SK-N-MC (cell line): ENCODE results near the gene KCNJ18.
"Not testable (repeated sequence)": the region's sequence is repeated elsewhere in the genome, so short reads cannot be mapped to it uniquely, and the experiment has no call there.

Source experiments
- EZH2 ChIP-seq: fragments of 200-600 bp; sonication (generic); IDR thresholded peaks from one replicate; pipeline ENCODE4 v1.6.1; 2017; ENCODE audit warnings: antibody characterized with exemption
- FOXP2 ChIP-seq: optimal IDR thresholded peaks from 2 replicates; pipeline ENCODE3; 2011; ENCODE audit warnings: mild to moderate bottlenecking, moderate library complexity; ENCODE audit not compliant: insufficient read depth; ENCODE audit errors: extremely low read length, control extremely low read depth
- POLR2AphosphoS5 ChIP-seq: IDR thresholded peaks from 2 replicates; pipeline ENCODE4 v1.6.1; 2012; ENCODE audit warnings: mild to moderate bottlenecking, low read depth, low read length, borderline replicate concordance

DNA sequence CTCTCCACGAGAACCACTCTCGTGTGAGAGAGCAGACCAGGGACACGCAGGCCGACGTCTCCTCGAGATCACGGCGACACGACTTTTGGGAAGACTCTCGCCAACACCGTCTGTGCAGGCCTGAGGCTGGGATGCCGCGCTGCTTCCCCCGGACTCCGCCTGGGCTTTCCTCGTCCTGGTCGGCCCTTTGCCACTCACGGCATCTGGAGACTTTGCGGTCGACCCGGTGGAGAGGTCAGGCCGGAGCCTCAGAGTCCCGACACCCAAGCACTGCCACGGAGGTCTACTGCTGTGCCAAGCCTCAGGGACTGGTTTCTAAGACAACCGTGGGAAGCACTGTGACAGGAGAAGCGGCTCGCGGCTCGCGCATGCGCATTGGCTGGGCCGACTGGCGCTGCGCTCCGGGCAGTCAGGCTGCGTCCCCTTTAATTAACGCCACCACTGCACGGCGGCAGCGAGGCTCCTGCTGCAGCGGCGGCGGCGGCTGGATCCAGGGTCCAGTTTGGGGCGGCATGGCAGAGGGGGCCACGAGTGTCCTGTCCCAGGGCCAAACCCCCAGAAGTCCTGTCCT lies 9.1 kb upstream of the KCNJ18 start:
- TF ChIP-seq EZH2, POLR2AphosphoS5, FOXP2: not testable (repeated sequence)
